Activated CD4-positive, alpha-beta T cell treated with anti-CD3 and anti-CD28 coated beads, Interleukin-2, Interleukin-6, amounts not matched to agents 100 ng/mL and 50 ng/mL, durations not matched to agents 16 hours and 8 hours (primary cell): ENCODE data around the gene EDIL3.
A peak's percentile ranks its signal among the peaks of the same experiment; 100 is the strongest.
"Not testable (repeated sequence)": the region's sequence is repeated elsewhere in the genome, so short reads cannot be mapped to it uniquely, and the experiment has no call there.

Source experiments
- DNase-seq: peaks from one replicate; pipeline ENCODE4 v3.0.0-alpha.2; 2020

EDIL3 gene

GRCh38 chr5:84297641-84298040 is 87.0 kb downstream of the EDIL3 start:
- not testable (repeated sequence) for DNase-seq

GRCh38 chr5:84292788-84293653 is 91.7 kb downstream of the EDIL3 start:
- DNase-seq, result no peak

- no peak for DNase-seq
These were observed 92.6 kb downstream of the EDIL3 start for GRCh38 chr5:84292000-84292642.

- no peak for DNase-seq
These were observed 94.0 kb downstream of the EDIL3 start for GRCh38 chr5:84290673-84291072.

GRCh38 chr5:84290161-84290560 is 94.5 kb downstream of the EDIL3 start:
- DNase-seq, result no peak

- peak; percentile 3 for DNase-seq
These were observed 96.7 kb downstream of the EDIL3 start for GRCh38 chr5:84287951-84288350.

- no peak for DNase-seq
These were observed 98.0 kb downstream of the EDIL3 start for GRCh38 chr5:84286662-84287061.

GRCh38 chr5:84285641-84286637 is 98.7 kb downstream of the EDIL3 start:
- DNase-seq, result no peak

GRCh38 chr5:84281383-84281782 is 103.3 kb downstream of the EDIL3 start:
- DNase-seq, result no peak

GRCh38 chr5:84279234-84279633 is 105.4 kb downstream of the EDIL3 start:
- no peak for DNase-seq

- no peak for DNase-seq
These were observed 109.1 kb downstream of the EDIL3 start for GRCh38 chr5:84275609-84276008.

GRCh38 chr5:84274585-84275468 is 109.9 kb downstream of the EDIL3 start:
- DNase-seq, result peak; percentile 2

GRCh38 chr5:84273517-84273883 is 111.2 kb downstream of the EDIL3 start:
- no peak for DNase-seq

- no peak for DNase-seq
These were observed 111.7 kb downstream of the EDIL3 start for GRCh38 chr5:84272771-84273516.

GRCh38 chr5:84265739-84266550 is 118.7 kb downstream of the EDIL3 start:
- no peak for DNase-seq

- DNase-seq, result no peak
These were observed 119.5 kb downstream of the EDIL3 start for GRCh38 chr5:84265130-84265529.

- DNase-seq, result no peak
These were observed 123.7 kb downstream of the EDIL3 start for GRCh38 chr5:84260939-84261338.

- no peak for DNase-seq
These were observed 124.5 kb downstream of the EDIL3 start for GRCh38 chr5:84260140-84260539.

GRCh38 chr5:84259283-84260045 is 125.2 kb downstream of the EDIL3 start:
- DNase-seq, result no peak

GRCh38 chr5:84257061-84257460 is 127.6 kb downstream of the EDIL3 start:
- no peak for DNase-seq
